GM18907 (cell line): ENCODE measurements around the gene B4GALNT2.
"Not testable (repeated sequence)": the region's sequence is repeated elsewhere in the genome, so short reads cannot be mapped to it uniquely, and the experiment has no call there.

Source experiments
- ATAC-seq: cut with Tn5 transposase; IDR thresholded peaks from one replicate; pipeline ENCODE4 v1.9.1; 2021; ENCODE audit warnings: mild to moderate bottlenecking, moderate library complexity; ENCODE audit not compliant: unreplicated experiment

Gene B4GALNT2

DNA sequence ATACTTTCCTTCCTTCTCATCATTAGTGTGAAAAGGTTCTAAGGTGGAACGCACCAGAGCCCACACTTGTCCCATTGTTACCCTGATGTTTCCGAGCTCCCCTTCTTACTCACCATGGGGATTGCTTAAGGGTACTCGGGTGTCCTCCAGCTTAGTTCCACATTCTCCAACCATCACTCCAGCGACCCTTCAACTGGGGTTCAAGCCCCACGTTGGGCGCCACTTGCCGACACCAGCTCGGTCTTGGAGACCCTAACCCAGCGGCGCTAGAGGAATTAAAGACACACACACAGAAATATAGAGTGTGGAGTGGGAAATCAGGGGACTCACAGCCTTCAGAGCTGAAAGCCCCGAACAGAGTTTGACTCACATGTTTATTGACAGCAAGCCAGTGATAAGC is 43.4 kb downstream of the B4GALNT2 start:
- not testable (repeated sequence) for ATAC-seq

DNA sequence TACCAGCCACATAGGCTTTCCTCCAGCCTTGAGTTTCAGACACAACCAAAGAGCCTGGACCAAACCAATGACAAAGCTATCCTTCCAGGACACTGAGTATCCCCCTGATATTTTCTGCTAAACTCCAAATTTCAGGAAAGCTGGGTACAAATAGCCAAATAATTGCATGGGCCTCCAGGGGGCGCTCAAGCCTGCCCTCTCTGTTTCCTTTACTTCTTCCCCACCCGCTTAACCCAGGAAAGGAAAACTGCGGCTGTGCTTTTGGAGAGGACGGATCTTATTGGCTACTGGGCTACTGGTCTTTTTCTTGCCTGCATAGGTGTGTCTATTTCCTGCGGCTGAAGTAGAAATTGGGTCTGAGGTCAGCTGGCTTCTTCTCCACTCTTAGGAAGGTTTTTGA is 47.7 kb downstream of the B4GALNT2 start:
- no peak for ATAC-seq

DNA sequence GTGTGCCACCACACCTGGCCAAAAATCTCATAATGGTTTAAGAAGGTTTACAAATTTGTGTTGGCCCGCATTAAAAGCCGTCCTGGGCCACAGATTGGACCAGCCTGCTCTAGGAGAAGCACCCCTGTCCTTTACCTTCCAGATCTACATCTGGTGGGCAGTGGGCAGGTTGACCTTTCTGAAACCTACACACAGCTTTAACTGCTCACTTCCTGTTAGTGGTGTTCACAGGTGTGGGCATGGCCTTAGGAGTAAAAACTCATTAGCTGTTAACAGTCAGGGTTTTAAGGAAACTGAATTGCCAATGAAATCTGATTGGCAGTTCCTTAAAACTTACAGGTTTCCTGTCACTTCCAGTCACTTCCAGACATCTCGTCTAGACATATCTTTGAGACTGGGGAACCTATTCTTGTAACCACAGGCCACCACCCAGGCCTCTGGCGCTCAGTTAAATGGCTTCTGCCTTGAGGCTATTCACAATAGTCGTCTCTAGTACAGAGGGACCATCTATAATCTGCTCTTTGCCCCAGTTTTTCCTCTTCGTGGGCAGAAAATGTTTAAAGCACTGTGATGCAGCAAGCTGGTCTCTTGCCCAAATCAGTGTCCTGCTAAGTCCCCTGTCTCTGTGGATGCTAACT is 48.5 kb downstream of the B4GALNT2 start:
- no peak for ATAC-seq

DNA sequence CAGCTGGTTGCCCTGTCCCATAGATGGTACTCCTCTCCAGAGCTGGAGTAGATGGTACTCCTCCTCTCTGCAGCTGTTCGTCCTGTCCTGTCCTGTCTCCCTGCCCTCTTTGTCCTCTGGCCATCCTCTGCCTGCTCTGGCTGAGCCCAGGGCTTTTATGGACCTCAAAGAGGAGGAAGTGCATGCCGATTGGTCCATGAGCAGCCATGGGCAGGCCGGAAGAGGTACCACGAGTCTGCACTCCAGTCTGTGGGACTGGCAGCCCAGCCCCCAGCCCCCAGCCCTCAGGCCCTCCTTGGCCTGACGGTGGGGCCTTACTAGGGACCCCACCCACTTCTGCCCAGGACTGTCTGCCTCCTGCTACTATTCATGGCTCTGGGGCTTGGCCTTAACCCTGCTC is 50.8 kb downstream of the B4GALNT2 start:
- ATAC-seq = no peak

DNA sequence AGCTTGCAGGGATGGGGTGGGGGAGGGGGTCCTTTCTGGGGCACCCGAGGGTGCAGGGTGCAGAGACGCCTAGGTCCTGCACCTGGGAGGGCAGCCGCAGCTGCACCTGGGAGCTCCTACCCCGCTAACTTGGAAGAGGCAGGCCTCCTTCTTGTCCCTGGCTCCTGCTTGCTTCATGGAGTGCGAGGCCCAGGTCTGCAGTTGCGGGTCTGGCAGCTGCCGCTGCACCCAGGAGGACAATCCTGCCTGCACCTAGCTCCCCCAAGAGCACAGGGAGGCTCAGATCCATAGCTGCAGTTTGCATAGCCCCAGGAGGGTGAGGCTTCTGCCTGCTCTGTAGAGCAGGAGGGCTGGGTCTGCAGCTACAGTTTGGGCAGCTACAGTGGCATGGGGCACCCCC is 51.2 kb downstream of the B4GALNT2 start:
- no peak for ATAC-seq

DNA sequence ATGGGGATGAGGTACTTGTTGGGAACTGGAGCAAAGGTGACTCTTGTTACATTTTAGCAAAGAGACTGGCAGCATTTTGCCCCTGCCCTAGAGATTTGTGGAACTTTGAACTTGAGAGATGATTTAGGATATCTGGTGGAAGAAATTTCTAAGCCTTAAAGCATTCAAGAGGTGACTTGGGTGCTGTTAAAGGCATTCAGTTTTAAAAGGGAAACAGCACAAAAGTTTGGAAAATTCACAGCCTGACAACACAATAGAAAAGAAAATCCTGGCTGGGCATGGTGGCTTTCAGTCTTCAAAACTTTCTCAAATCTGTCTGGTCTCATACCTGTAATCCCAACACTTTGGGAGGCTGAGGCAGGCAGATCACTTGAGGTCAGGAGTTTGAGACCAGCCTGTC is 52.0 kb downstream of the B4GALNT2 start:
- not testable (repeated sequence) for ATAC-seq

DNA sequence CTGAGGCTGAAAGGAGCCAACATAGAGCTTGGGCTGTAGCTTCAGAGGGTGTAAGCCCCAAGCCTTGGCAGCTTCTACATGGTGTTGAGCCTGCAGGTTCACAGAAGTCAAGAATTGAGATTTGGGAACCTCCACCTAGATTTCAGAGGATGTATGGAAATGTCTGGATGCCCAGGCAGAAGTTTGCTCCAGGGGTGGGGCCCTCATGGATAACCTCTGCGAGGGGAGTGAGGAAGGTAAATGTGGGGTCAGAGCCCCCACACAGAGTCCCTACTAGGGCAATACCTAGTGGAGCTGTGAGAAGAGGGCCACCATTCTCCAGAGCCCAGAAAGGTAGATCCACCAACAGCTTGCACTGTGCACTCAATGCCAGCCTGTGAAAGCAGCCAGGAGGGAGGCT is 52.8 kb downstream of the B4GALNT2 start:
- not testable (repeated sequence) for ATAC-seq

DNA sequence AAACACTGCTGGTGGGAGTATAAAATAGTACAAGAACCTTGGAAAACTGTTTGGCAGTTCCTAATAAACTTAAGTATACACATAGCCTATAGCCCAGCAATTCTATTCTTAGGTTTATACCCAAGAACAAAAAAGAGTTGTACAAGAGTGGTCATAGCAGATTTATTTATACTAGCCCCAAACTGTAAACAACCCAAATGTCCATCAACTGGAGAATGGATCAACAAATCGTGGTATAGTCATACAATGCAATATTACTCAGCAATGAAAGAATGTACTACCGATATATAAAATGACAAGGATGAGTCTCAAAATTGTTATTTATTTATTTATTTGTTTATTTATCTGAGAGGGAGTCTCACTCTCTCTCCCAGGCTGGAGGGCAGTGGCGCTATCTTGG is 54.7 kb downstream of the B4GALNT2 start:
- ATAC-seq = no peak

DNA sequence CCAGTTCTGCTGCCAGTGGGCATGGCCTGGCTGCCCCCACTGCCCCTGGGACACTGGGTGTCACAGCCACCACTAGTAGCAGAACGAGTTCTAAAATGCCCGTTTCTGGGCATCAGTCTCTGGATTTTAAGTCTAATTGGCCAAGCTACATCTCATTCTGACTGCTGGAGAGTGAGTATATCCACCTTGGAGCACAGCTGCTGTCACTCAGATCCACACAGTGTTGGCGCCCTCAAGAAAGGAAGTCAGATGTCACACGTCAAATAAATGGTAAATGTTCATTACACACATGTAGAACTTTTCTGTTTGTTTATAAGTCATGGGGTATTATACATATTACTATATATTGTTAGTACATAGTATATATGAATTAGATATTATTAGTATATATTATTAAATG is 58.4 kb downstream of the B4GALNT2 start:
- ATAC-seq = no peak

DNA sequence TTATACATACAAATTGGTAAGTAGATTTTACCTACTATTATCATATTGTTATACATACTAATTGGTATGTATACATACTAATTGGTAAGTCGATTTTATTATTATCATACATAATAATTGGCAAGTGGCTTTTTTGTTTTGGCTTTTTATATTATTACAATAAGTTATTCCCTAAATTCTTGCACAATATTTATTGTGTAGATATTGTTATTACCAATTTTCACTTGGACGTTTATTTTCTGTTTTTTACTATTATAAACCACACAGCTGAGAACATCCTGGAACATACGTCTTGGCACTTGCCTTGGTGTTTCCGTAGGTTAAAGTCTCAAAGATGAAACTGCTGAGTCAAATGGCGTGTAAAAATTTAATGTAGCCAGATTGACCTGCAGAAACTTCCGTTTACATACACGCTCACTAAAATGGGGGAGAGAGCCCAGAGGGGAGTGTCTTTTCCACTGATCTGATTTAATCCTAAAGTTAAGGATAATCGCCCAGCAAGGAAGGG is 58.9 kb downstream of the B4GALNT2 start:
- ATAC-seq = peak; percentile 14

DNA sequence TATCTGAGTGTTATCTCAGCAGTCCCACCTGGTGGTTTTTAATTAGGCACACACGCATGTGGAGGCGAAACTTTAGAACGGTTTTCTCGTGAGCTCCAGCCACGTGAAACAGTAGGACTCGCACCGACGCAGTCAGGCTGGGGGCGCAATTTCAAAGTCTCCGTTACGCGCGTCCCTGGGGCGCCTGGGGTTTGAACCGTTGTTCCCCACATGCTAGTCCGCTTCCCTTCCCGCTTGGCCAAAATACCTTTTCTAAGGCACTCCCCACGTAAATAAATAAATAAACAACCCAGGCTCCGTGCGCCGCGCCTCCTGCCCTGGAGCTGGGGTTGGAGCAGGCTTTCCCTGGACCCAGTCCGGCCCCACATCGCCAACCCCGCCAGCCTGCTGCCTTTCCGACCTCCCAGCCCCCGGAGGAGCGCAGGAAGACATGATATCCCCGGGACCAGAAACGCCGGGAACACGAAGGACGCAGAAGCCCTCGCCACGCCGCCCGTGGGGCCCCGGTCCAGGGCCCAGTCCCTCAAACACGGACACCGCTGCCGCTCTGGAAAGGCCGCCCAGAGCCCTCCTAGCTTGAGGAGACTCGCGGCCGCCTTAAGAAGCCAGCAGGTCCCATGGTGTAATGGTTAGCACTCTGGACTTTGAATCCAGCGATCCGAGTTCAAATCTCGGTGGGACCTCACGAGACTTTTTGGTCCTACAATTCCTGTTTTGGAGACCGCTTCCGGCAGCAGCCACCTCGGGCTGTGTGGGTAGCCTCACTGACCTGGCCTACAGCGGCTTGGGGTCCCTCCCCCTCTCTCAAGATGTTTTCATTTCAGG is 59.6 kb downstream of the B4GALNT2 start:
- ATAC-seq = peak; percentile 52

DNA sequence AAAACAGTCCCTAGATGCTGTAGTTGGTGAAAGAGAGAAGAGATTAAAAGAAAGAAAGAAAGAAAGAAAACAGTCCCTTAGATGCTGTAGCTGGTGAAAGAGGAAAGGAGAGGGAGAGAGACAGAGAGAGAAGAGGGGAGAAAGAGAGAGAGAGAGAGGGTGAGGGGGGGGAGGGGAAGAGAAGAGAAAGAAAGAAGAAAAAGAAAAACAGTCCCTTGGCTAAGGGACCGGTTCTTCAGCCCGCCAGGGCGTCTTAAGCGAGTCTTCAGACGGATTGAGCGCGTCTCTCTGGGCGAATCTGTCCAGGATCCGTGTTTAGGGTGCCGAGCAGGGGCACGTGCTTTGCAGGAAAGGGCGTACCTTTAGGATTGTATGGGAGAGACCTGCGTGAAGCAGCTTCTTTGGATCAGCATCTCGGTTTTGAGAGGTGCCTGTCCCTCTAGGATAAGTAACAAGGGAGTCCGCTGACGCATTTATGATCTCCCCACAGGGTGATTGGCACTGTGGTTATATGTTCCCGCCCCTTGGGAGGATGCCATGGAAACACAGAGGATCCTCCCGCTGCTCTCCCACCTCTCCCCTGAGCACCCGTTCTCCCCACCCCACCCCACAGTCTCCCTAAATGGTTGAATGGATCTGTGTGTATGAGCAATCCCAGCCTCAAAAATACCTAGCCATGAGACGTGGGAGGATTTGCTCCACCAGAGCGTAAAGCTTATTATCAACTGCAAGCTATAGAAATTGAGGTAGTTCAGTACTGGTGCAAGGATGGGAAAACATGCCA is 61.1 kb downstream of the B4GALNT2 start:
- no peak for ATAC-seq

DNA sequence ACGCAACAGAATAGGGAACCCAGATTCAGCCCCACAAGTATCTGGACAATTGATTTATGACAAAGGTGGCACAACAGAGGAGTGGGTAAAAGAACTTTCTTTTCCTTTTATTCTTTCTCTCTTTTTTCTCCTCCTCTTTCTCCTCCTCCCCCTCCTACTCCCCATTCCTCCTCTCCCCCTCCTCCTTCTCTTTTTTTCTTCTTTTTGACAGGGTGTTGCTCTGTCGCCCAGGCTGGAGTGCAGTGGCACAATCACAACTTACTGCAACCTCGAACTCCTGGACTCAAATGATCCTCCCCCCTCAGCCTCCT is 61.7 kb downstream of the B4GALNT2 start:
- ATAC-seq = no peak

DNA sequence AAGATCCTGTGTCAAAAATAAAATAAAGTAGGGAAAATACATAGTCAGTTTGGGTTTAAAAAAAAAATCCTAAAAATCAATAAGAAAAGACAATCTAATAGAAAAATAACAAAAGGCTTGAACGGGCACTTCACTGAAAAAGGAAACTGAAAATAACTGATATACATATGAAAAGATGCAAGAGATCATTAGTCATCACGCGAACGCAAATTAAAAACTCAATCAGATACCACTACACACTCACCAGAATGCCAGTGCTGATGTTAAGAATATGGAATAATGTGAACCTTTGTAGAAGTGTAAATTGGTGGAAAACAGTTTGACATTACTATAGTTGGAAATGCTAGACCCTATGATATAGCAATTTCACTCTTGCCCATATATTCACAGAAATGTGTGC is 63.2 kb downstream of the B4GALNT2 start:
- no peak for ATAC-seq

DNA sequence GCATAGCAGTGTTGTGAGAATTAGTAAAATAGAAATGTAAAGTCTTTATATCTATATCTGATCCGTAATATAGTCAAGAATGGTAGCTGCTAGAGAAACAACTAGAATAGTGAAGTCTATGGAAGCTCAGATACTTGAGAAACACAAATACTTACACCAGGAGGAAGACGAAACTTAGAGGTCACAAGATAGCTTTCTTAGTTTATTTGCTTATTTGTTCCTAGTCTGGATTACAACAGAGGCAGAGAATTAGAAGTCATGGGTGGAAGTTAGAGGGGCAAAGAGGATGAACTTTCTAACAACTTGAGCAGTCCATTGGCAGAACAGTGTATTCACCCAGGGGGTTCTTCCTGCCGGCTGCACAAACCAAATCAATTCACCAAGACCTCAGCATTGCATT is 64.0 kb downstream of the B4GALNT2 start:
- ATAC-seq = no peak

DNA sequence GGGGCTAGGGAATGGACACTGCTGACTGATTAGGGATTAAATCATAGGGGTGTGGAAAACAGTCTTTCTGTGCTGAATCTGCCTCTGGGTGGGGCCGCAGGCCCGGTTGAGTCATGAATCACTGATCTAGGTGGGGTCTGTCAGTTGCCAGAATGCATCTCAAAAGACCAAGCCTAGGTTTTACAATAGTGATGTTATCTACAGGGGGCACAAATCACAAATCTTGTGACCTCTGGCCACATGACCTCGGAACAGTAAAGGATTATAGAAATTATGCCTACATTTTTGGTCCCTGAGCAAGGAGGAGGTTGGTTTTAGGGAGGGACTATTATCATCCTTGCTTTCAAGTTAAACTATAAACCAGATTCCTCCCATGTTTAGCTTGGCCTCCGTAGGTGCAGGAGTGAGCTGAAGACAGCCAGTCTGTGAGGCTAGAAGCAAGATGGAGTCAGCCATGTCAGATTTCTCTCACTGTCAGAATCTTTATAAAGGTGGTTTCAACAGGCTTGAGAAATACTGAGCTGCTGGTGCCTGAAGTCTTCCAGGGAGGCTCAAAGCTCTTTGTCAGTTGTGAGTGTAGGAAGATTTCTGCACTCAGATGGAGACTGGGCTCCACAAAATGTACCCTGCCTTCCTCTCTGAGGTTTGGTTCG is 64.9 kb downstream of the B4GALNT2 start:
- ATAC-seq = no peak

DNA sequence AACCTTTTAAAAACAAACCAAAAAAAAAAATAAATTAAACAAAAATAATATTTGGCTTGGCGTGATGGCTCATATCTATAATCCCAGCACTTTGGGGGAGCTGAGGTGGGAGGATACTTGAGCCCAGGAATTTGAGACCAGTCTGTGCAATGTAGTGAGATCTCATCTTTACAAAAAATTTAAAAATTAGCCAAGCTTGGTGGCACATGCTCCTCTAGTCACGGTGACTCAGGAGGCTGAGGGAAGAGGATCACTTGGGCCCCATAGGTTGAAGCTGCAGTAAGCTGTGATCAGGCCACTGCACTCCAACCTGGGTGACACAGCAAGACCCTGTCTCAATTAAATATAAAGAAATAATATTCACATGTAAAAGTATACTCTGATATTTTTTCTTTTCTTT is 65.6 kb downstream of the B4GALNT2 start:
- no peak for ATAC-seq

DNA sequence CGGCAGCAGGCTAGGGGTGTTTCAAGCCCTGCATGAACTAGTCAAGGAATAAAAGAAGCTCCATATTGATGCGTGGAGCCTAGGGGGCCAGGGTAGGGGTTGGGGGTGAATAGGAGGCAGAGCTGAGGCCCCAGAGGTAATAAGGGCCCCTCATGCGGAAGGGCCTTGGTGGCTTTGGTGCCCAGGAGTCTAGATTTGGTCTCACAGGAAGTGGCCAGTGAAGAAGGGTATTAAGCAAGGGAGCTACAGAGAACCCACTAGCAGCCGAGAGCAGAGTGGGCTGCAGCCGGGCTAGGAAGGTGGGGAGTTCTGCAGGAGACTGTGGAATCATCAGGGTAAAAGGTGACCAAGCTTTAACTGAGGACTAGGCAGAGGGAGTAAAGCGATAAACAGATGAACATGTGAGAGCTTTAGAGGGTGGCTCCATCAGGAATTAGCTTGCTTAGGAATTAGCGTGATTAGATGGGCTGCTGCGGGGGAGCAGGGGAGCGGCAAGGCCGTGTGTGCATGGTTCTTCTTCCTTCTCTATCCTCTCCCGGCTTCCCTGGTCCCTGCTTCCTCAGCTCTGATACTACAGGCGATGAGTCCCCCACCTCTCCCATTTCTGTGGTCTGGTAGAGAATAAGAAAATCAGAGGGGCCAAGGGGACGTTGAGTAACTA is 68.0 kb downstream of the B4GALNT2 start:
- no peak for ATAC-seq

DNA sequence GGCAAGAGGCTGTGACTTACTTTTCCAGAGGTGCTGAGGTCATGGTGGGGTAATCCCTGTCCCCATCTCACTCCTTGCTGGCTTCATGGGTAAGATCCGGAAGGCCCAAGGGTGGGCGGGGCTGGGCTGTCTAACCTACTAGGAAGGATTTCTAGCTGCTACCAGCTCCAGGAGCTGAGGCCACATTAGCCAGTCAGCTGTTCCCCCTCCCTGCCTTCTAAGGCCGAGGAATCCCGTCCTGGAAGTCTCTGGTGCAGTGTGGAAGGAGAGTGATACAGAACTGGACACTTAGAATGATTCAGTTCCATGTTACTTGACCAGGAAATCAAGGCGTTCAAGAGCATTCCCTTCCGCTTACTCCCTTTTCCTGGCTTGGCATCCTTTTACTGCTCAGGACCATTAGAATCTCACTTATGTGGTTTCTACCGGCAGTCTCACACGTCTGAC is 68.9 kb downstream of the B4GALNT2 start:
- no peak for ATAC-seq

DNA sequence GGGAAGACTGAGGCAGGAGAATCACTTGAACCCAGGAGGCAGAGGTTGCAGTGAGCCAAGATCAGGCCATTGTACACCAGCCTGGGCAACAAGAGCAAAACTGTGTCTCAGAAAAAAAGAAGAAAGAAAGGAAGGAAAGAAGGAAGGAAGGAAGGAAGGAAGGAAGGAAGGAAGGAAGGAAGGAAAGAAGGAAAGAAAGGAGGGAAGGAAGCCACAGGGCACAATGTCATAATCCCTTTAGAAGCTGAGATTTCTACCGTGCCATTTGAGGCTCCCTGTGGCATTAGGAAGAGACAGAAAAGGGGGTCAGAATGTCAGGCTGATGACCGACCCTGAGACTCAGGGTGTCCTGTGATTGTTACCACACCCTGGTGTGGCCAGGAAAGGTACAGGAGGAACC is 71.2 kb downstream of the B4GALNT2 start:
- no peak for ATAC-seq

DNA sequence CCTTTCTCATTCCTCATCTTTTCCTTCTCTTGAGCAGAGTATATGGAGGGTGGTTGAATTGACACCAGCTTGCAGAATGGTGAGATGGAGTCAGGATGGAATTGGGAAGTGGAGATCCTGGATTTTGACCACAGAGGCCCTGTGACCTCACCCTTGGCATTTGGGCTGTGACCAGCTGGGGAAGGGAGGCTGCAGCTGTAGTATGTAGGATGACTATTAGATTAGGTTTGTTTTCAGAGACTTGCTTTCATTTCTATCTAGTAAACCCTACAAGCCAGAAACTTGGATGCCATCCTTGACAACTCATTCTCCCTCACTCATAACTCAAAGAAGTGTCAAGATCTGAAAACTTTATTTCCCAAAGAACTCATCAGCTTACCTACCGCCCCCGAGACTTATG is 71.9 kb downstream of the B4GALNT2 start:
- no peak for ATAC-seq
